Esophagus muscularis mucosa (tissue), 2 donors: ENCODE results near the gene SNAP47.

ENCODE experiments used
- EP300 ChIP-seq: sonication (generic); formaldehyde crosslinking; IDR thresholded peaks from one replicate; pipeline ENCODE4 v1.6.1; 2017; ENCODE audit warnings: antibody characterized with exemption
- POLR2A ChIP-seq: fragments of 450-650 bp; IDR thresholded peaks from one replicate; pipeline ENCODE4 v1.6.1; 2017; ENCODE audit warnings: antibody characterized with exemption, moderate library complexity, mild to moderate bottlenecking, low read depth

- no peak for TF ChIP-seq POLR2A
- no peak for TF ChIP-seq EP300
Measured at GRCh38 chr1:227766015-227766634, 30.9 kb downstream of the SNAP47 start.
